Adrenal gland (tissue), 12 donors: Measurements from ENCODE around the gene SVOPL. TPM values are rescaled to one million over a fixed set of nuclear protein-coding genes. Genes with fewer than 3 reads are reported as not detected.

ENCODE experiments used
- DNase-seq, 7 donors: peaks; one replicate each; pipeline ENCODE4 v3.0.0-alpha.2; 2019 to 2020
- H3K27ac ChIP-seq, 5 donors: fragments of 200-600 bp; sonication (generic) in 4 of 5; 1 replicate in 3 of 5; 2 replicates in 2 of 5; pipeline versions ENCODE4 v1.5.1 to v1.8.0; 2016 to 2020; ENCODE audit warnings: mild to moderate bottlenecking in 1 of 5
- H3K27me3 ChIP-seq: fragments of 200-600 bp; 2 replicates; pipeline ENCODE4 v1.8.0; 2021
- H3K36me3 ChIP-seq, 2 donors: fragments of 200-600 bp; replicated peaks in 1 of 2; 1 replicate in 1 of 2; 2 replicates in 1 of 2; pipeline versions ENCODE4 v1.5.1 to v1.8.0; 2018 to 2022
- H3K4me1 ChIP-seq, 2 donors: fragments of 200-600 bp; replicated peaks in 1 of 2; 1 replicate in 1 of 2; 2 replicates in 1 of 2; pipeline versions ENCODE4 v1.5.1 to v1.8.0; 2018 to 2021
- H3K4me3 ChIP-seq, 4 donors: fragments of 200-600 bp; sonication (generic) in 3 of 4; one replicate each; pipeline ENCODE4 v1.5.1; 2016 to 2018
- H3K9me3 ChIP-seq, 3 donors: fragments of 200-600 bp; sonication (generic) in 1 of 3; replicated peaks in 1 of 3; 1 replicate in 2 of 3; 2 replicates in 1 of 3; pipeline versions ENCODE4 v1.5.1 to v1.8.0; 2016 to 2021
- CTCF ChIP-seq, 6 experiments: fragments of 450-650 bp in 4 of 6; fragments of 200-600 bp in 2 of 6; sonication (generic) in 1 of 6; IDR thresholded peaks; 1 replicate in 5 of 6; 2 replicates in 1 of 6; pipeline versions ENCODE4 v1.5.1 to v1.8.0; 2016 to 2021; ENCODE audit warnings: antibody characterized with exemption in 6 of 6, mild to moderate bottlenecking in 2 of 6, moderate library complexity in 1 of 6
- POLR2A ChIP-seq, 2 donors: fragments of 450-650 bp; IDR thresholded peaks; one replicate each; pipeline ENCODE4 v1.6.1; 2017; ENCODE audit warnings: antibody characterized with exemption in 2 of 2, mild to moderate bottlenecking in 2 of 2, moderate library complexity in 1 of 2
- WGBS, 4 donors: extraction: QIAGEN DNeasy Blood & Tissue Kit in 2 of 4; methylation state at CpG; one replicate each; pipeline versions ENCODE4 v1.1.5 to v1.1.7; 2013 to 2017; 5-methylcytosine and 5-hydroxymethylcytosine counted together
- intact Hi-C, 2 donors: fragments of 100-400 bp; cut with DNase I; formaldehyde crosslinking; loops; one replicate each; pipeline versions ENCODE4 v1.14.1 to v1.15.0; 2022 to 2023
- polyA plus RNA-seq, 3 donors: library from polyadenylated mRNA; stranded (reverse); fragments of 200-250 nt in 2 of 3; fragments of 350-450 nt in 1 of 3; fragmentation: Illumina TruSeq in 1 of 3; extraction: RNeasy Lipid Tissue Mini Kit (QIAGEN cat#74804) in 1 of 3; gene quantifications; one replicate each; pipeline ENCODE4 v1.2.3, GENCODE V29; 2013 to 2014
- total RNA-seq, 9 donors: library from RNA; depleted of rRNA in 4 of 9; stranded (reverse); fragments of >200 nt in 4 of 9; fragments of 120-200 nt in 1 of 9; fragmentation: NEBNext Ultra II Directional in 1 of 9; extraction: Animal tissue kit (Norgen Biotek cat#: 25700) in 1 of 9; gene quantifications; one replicate each; pipeline versions ENCODE4 v1.1.0 to v1.2.4, GENCODE V29; 2013 to 2023
- donor health status: healthy with polysubstance abuse.
- donor health status: Bipolar disorder and iron deficiency.
- donor health status: DM: yes; HTN: yes; CAD: no.
- donor health status: DM: no; HTN: no; CAD: no.
- donor health status: DM: no; HTN: no; CAD: no.
- donor health status: DM: yes; HTN: yes; CAD: no.

Gene SVOPL
- total and polyA plus RNA-seq, 12 donors: 0.54 to 4.8 (median 1.5) TPM

GRCh38 chr7:138625849-138626230 lies 75.3 kb downstream of the SVOPL start:
- peak in 1 of 7 donors; percentile 10 for DNase-seq
- no peaks in the 10 kb centered on the region for H3K36me3 ChIP-seq
- TF ChIP-seq POLR2A (IDR thresholded peaks at IDR 0.05): no peak
- TF ChIP-seq CTCF (IDR thresholded peaks at IDR 0.05): no peak
- no peak overlapping the region for H3K4me3 ChIP-seq
- H3K27me3 ChIP-seq: no peaks in the 10 kb centered on the region
- H3K9me3 ChIP-seq: no peaks in the 10 kb centered on the region
- H3K4me1 ChIP-seq: no peaks in the 10 kb centered on the region
- 69 to 75% (median 74%) methylated on average over 5 of the region's 5 CpGs for WGBS, 4 donors
- H3K27ac ChIP-seq: no peak overlapping the region
- intact Hi-C loops: no loop called here

DNA sequence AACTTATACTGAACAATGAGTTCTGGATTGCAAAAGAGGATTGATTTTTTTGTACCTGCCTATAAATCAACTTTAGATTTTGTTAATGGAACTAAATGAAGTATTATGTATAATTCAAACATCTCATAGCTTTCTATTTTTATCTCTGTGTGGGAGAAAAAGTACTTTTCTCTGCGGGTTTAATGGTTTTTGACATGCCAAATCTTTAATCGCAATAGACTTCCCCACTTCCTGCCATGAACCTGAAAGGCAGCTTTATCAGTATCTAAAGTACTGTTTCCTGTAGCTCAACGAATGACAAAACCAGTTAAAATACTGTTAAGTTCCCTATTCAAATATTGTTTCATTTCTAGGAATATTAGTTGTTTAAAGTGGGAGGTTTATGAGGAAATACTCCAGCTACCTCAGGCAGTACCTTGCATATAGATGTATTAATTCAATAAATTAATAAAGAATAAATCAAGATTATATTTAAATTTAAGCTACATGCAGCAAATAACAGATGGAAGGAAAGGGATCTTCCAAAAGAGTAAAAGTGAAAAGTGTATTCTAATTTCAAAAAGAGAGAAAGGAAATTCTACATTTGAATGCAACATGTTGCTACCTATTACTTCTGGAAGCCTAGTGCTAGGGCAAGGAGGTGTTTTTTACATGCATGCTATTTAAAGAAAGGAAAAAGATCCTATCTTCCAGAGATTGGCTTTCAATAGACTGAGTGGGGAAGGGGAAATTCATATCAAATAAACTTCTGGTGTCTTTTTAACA lies 75.9 kb downstream of the SVOPL start:
- Histone ChIP-seq H3K4me3 (no peak overlapping the region), H3K36me3 (no peaks in the 10 kb centered on the region), H3K27ac (no peak overlapping the region), H3K4me1 (no peaks in the 10 kb centered on the region), H3K9me3 (no peaks in the 10 kb centered on the region), H3K27me3 (no peaks in the 10 kb centered on the region)
- WGBS, 4 donors: 29 to 48% (median 41%) methylated on average over 3 of the region's 3 CpGs
- DNase-seq: no peak
- TF ChIP-seq CTCF (IDR thresholded peaks at IDR 0.05) (no peak), POLR2A (IDR thresholded peaks at IDR 0.05) (no peak)
- intact Hi-C loops: no loop called here

DNA sequence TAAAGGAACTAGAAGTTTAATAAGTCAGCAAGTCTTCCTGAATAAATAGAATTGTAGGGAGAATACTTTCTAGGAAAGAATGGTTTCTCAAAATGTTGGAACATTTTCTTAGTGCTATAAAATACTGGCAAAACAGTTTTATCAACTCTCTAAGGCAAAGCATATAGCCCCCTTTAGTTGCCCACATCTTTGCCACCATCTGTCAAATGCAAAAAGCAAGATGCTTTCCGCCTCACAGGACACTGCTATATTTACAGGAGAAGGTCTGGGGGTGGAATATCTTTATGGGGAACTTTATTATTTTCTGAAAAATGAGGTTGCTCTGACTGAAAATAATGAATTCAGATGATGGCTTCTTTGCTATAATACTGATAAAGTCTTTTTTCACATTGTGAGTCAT lies 78.3 kb downstream of the SVOPL start:
- intact Hi-C loops: no loop called here
- no peaks in the 10 kb centered on the region for H3K27me3 ChIP-seq
- 90 to 100% (median 95%) methylated on average over 1 of the region's 1 CpG for WGBS, 4 donors
- no peaks in the 10 kb centered on the region for H3K9me3 ChIP-seq
- H3K4me3 ChIP-seq: no peak overlapping the region
- no peak overlapping the region for H3K27ac ChIP-seq
- no peaks in the 10 kb centered on the region for H3K36me3 ChIP-seq
- no peak for TF ChIP-seq CTCF (IDR thresholded peaks at IDR 0.05)
- no peak for TF ChIP-seq POLR2A (IDR thresholded peaks at IDR 0.05)
- no peak for DNase-seq
- H3K4me1 ChIP-seq: no peaks in the 10 kb centered on the region

DNA sequence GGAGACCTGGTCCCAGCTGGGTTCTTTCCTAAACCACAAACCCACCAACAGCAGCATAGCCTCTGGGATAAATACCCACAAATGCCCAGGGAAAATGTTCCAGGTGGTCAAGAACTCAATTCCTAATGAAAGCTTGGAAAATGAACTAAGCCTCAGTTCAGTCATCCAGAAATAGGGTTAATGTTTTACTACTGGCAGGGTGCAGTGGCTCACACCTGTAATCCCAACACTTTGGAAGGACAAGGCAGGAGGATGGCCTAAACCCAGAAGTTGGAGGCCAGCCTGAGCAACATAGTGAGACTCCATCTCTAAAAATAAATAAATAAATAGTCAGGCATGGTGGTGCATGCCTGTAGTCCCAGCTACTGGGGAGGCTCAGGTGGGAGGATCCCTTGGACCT lies 82.2 kb downstream of the SVOPL start:
- H3K27ac ChIP-seq: no peak overlapping the region
- H3K4me1 ChIP-seq: no peaks in the 10 kb centered on the region
- DNase-seq: no peak
- intact Hi-C loops: no loop called here
- H3K4me3 ChIP-seq: no peak overlapping the region
- H3K9me3 ChIP-seq: no peaks in the 10 kb centered on the region
- TF ChIP-seq POLR2A (IDR thresholded peaks at IDR 0.05): no peak
- no peak for TF ChIP-seq CTCF (IDR thresholded peaks at IDR 0.05)
- no peaks in the 10 kb centered on the region for H3K36me3 ChIP-seq
- no peaks in the 10 kb centered on the region for H3K27me3 ChIP-seq
